GM18502 (cell line): ENCODE data around the gene CNMD.
"Not testable (repeated sequence)": the region's sequence is repeated elsewhere in the genome, so short reads cannot be mapped to it uniquely, and the experiment has no call there.

Experiments used
- ATAC-seq: cut with Tn5 transposase; IDR thresholded peaks from one replicate; pipeline ENCODE4 v1.9.1; 2021; ENCODE audit warnings: mild to moderate bottlenecking; ENCODE audit not compliant: unreplicated experiment, poor library complexity

The CNMD gene

DNA sequence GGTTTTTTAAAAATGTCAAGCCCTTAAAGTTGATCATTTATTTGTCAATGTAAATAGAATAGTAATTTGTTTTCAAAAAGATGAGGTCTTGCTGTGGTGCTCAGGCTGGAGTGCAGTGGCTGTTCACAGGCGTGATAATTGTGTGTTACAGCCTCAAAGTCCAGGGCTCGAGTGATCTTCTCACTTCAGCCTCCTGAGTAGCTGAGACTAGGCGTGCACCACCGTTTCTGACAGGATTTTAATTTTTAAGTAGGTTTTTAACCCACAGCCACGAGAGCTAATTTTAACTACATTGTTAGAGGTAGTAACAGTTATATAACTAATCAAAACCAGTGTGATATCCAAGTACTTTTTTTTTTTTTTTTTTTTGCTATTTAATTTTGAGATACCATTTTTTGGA is 43.1 kb downstream of the CNMD start:
- no peak for ATAC-seq

DNA sequence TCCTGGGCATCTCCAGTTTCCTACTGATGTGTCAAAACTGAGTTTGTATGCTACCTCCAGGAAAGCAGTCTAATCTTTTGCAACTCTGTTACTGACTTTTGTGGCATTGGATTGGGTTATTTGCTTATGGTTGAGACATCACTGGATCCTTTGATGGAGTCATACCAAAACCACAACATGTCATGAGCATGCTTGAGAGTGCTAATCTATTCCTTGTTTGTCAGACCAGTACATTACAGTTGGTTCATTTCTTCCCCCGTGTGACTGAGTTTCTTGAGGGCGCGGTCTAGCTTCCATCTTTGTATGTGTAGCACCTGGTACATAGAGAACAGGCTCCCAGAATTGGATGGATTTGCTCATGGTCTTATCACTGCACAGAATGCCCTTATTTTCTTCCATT is 43.8 kb downstream of the CNMD start:
- ATAC-seq: peak; percentile 75

DNA sequence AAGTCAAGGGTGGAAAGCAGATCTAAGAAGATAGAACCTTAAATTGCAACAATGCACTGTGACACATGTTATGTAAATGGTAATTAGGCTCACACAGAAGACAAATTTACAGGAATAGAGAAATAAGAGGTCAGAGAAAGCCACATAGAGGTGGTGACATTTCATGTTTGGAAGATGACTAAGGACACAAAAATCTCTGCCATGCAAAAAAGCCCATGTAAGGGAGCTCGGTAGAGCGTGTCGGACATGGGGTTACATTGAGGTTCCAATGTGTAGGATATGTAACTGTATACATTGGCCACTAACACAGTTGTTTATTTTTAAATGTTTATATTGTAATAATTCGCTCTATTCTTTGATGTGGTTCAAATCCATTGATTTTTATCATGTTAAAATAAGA is 53.2 kb downstream of the CNMD start:
- ATAC-seq: no peak

DNA sequence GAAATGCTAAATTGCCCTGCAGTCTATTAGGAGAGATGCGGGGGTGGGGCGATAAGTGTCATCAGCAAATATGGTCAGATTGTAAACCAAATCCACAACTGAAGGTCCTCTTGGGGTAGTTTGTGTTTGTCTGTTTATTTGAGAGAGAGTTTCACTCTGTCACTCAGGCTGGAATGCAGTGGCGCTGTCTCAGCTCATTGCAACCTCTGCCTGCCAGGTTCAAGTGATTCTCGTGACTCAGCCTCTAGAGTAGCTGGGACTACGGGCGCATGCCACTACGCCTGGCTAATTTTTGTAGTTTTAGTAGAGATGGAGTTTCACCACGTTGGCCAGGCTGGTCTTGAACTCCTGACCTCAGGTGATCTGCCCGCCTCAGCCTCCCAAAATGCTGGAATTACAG is 53.8 kb downstream of the CNMD start:
- ATAC-seq: not testable (repeated sequence)

DNA sequence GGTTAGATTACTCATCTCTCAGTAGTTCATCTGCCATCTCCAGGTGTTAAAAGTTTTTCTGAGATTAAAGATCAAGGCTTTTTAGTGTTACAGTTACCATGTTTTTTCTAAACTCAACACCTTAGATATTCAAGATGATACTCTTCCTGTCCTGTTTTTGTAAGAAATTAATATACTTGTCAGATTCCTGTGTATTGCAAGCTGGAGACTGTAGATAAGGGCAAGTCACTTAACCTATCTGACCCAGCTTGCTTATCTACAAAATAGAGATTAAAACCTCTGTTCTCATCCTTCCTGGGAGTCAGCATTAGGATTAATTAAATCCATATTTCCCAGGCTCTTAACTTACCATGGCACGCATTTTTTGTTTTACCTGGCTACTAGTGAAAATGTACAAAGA is 61.8 kb downstream of the CNMD start:
- no peak for ATAC-seq

DNA sequence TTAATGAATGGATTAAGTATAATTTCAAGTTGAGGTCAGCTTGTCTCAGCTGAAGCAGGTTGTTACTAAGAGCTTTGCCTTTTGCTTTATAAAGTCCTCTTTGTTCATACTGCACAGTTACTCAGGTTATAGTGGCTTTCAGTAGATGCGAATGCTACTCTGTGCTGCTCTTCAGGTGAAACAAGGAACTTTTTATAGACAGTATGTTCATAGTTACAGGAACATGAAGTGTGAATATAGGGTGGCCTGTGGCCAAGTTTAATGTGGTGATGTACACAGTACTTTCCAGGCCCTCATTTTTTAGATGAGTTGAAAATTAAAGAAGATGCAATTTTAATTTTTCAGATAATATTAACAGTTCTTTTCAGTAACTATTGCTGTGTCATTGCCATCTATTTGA is 66.2 kb downstream of the CNMD start:
- no peak for ATAC-seq

DNA sequence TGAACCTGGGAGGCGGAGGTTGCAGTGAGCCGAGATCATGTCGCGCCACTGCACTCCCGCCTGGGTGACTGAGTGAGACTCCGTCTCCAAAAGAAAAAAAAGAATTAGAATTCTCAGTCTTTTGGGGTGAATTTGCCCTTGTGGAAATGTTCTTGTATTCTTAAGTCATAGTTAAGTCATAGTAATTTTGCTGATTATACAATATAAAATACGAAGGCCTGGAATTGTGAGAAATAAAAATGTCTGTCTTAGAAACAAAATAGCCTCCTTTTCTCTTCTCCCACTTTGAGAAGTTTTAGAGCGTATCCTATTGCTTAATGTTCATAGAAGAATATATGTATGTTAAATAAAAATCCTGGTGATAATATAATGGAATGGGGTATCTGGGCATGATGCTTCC is 68.9 kb downstream of the CNMD start:
- no peak for ATAC-seq

DNA sequence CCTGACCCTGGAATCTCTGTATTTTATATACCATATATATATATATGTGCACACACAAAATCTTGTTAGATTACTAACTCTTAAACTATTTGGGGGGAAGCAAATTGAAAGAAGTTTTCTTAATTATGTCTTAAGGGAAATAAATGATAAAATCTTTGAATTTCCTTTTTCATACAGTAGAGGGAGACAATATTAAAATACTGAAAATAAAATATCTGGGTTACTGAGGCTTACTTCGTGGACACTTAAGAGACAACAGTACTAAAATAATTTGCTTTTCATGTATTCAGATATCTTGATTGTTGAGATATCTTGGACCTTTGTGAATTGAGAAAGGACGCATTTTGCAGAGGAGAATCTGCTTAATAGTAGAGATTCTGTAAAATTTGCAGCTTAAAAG is 69.9 kb downstream of the CNMD start:
- no peak for ATAC-seq

DNA sequence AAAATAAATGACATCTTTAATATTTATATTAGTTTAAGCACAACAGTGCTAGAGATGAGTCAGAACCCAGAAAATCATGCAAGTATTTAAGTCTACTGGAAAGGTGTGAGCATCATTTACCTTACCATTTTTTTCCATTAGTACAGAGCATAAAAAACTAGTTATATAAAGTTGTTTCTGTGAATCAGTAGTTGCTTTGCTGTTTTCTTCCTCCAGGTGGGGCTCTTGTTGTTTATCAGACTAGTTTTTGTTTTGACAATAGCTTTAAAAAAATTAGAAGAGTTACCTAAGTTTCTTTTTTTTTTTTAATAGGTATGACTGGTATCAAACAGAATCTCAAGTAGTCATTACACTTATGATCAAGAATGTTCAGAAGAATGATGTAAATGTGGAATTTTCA is 74.3 kb downstream of the CNMD start:
- ATAC-seq: no peak

DNA sequence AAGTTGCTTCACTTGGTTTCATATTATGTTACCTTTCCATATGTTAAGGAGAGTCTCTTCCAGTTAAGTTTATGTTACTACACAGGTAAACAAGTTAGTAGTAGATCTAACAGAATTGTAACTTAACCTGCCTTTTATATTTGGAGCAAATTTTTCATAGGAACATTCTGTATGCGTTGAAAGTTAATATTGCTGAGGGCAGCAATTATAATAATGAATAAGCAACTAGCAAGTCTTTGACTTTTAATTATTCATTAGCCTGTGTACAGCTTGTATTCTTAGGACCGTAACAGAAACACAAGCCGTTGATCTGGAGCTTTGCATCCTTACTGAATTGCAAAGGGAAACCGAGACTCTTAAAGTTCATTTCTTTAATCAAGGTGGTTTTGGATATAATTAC is 75.3 kb downstream of the CNMD start:
- no peak for ATAC-seq

DNA sequence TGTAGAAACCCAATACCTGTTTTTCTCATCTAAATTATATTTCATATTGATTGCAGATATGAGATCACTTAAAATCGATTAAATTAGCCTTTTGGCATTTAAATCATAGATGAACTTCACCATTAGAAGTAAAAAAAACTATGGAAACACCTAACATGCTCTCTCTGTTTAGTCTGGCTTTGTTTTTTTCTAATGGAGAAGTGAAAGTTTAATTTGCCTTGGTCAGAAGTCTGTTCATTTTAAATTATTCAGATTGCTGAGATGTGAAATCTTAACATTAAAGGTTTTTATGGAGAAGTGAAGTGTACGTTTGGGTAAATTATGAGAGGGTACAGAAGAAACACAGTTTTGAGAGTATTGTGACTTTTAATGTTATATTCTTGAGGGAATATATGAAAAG is 80.3 kb downstream of the CNMD start:
- ATAC-seq: no peak
